Measurements from ENCODE around the gene ALAS1. TPM values are rescaled to one million over a fixed set of nuclear protein-coding genes. Genes with fewer than 3 reads are reported as not detected.
A peak's percentile ranks its signal among the peaks of the same experiment; 100 is the strongest.

The ALAS1 gene
- total and polyA plus RNA-seq, 9 of the 15 experiments (the other 6 are each of a cell fraction or from before 2014, with no cell fraction given) = 21.4 to 49.5 (median 34.4) TPM

DNA sequence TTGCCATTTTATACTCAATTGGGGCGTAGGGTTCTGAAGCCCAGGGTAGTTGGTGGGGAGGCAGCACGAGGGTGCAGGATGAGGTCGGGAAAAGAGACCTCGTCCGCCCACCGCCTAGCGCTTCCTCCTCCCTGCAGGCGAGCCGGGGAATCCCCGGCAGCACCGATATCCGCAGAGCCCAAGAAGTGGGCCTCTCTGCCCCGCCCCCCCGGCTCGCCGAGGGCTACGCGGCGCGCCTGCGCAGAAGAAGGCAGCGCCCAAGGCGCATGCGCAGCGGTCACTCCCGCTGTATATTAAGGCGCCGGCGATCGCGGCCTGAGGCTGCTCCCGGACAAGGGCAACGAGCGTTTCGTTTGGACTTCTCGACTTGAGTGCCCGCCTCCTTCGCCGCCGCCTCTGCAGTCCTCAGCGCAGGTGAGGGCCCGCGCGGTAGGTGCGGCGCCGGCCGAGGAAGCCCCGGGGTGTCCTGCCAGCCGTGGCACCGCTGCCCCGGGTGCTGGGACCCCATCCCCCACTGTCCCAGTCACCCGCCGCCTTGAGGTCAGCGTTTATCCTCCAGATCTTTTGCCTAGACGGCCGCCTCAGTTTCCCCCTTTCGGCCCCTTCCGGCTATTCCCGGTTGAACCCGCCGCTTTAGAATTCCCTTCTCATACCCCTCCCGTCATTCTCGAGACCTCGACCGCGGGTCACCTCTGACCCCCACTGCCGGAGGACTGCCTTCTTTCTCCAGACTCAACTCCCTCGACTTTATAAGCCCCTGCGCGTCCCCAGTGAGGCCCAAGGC is at the start of gene ALAS1 (continued):
- TF ChIP-seq, protein P1, sequence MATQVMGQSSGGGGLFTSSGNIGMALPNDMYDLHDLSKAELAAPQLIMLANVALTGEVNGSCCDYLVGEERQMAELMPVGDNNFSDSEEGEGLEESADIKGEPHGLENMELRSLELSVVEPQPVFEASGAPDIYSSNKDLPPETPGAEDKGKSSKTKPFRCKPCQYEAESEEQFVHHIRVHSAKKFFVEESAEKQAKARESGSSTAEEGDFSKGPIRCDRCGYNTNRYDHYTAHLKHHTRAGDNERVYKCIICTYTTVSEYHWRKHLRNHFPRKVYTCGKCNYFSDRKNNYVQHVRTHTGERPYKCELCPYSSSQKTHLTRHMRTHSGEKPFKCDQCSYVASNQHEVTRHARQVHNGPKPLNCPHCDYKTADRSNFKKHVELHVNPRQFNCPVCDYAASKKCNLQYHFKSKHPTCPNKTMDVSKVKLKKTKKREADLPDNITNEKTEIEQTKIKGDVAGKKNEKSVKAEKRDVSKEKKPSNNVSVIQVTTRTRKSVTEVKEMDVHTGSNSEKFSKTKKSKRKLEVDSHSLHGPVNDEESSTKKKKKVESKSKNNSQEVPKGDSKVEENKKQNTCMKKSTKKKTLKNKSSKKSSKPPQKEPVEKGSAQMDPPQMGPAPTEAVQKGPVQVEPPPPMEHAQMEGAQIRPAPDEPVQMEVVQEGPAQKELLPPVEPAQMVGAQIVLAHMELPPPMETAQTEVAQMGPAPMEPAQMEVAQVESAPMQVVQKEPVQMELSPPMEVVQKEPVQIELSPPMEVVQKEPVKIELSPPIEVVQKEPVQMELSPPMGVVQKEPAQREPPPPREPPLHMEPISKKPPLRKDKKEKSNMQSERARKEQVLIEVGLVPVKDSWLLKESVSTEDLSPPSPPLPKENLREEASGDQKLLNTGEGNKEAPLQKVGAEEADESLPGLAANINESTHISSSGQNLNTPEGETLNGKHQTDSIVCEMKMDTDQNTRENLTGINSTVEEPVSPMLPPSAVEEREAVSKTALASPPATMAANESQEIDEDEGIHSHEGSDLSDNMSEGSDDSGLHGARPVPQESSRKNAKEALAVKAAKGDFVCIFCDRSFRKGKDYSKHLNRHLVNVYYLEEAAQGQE (IDR thresholded peaks at IDR 0.05; ENCODE audit: borderline replicate concordance) = no peak
- TF ChIP-seq, protein P1 (CRISPR knock-in tag; IDR thresholded peaks at IDR 0.05; ENCODE audit: low read depth) = 0 out of 2 replicates have a peak, but pooled peaks have one; percentile 11
- TF ChIP-seq ARID1B (IDR thresholded peaks at IDR 0.05) = no peak
- no peak for TF ChIP-seq JUND (IDR thresholded peaks at IDR 0.05; ENCODE audit: borderline replicate concordance, low read depth, low read length)
- no peak; the same call in 2 of the 3 replicates for TF ChIP-seq JUND (tag; IDR thresholded peaks at IDR 0.05; ENCODE audit: borderline replicate concordance, low read depth, low read length)
- 0 out of 2 replicates have a peak, but pooled peaks have one; percentile 35 for TF ChIP-seq EP400 (IDR thresholded peaks at IDR 0.05)
- TF ChIP-seq NFRKB (IDR thresholded peaks at IDR 0.05; ENCODE audit: low read depth) = 0 out of 2 replicates have a peak, but pooled peaks have one; percentile 6
- no peak for TF ChIP-seq KLF16 (IDR thresholded peaks at IDR 0.05)
- TF ChIP-seq SMARCB1 (IDR thresholded peaks at IDR 0.05; ENCODE audit: insufficient read length, low read depth) = no peak
- TF ChIP-seq CHD2 (IDR thresholded peaks at IDR 0.05; ENCODE audit: low read depth, low read length) = no peak
- peak in 1 of 2 experiments; percentile 27; a peak in 2 of 4 replicates for TF ChIP-seq SIN3A (IDR thresholded peaks at IDR 0.05; ENCODE audit: borderline replicate concordance in 2 of 2, control insufficient read depth in 1 of 2, low read depth in 2 of 2, low read length in 2 of 2)
- TF ChIP-seq VEZF1 (CRISPR knock-in tag; IDR thresholded peaks at IDR 0.05) = peak; percentile 93
- TF ChIP-seq TBP (optimal IDR thresholded peaks at IDR 0.05; ENCODE audit: low read depth, low read length) = peak; percentile 94

All from K562 (cell line).